ENCODE measurements around the gene GNAO1.

GRCh38 chr16:56399486-56399885, 208.2 kb downstream of the GNAO1 start:
- TF ChIP-seq, protein P1, sequence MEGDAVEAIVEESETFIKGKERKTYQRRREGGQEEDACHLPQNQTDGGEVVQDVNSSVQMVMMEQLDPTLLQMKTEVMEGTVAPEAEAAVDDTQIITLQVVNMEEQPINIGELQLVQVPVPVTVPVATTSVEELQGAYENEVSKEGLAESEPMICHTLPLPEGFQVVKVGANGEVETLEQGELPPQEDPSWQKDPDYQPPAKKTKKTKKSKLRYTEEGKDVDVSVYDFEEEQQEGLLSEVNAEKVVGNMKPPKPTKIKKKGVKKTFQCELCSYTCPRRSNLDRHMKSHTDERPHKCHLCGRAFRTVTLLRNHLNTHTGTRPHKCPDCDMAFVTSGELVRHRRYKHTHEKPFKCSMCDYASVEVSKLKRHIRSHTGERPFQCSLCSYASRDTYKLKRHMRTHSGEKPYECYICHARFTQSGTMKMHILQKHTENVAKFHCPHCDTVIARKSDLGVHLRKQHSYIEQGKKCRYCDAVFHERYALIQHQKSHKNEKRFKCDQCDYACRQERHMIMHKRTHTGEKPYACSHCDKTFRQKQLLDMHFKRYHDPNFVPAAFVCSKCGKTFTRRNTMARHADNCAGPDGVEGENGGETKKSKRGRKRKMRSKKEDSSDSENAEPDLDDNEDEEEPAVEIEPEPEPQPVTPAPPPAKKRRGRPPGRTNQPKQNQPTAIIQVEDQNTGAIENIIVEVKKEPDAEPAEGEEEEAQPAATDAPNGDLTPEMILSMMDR (IDR thresholded peaks at IDR 0.05; ENCODE audit: poor library complexity, severe bottlenecking): no peak
- TF ChIP-seq EP300 (conservative IDR thresholded peaks at IDR 0.05; ENCODE audit: poor library complexity, severe bottlenecking) (no peak), POLR2AphosphoS5 (IDR thresholded peaks at IDR 0.05) (no peak), RAD21 (conservative IDR thresholded peaks at IDR 0.05) (no peak), EZH2 (IDR thresholded peaks at IDR 0.05; ENCODE audit: borderline replicate concordance, insufficient read depth, low read length, poor library complexity, severe bottlenecking) (no peak), TAF1 (IDR thresholded peaks at IDR 0.05; ENCODE audit: low read depth) (no peak)
- TF ChIP-seq, protein P2, sequence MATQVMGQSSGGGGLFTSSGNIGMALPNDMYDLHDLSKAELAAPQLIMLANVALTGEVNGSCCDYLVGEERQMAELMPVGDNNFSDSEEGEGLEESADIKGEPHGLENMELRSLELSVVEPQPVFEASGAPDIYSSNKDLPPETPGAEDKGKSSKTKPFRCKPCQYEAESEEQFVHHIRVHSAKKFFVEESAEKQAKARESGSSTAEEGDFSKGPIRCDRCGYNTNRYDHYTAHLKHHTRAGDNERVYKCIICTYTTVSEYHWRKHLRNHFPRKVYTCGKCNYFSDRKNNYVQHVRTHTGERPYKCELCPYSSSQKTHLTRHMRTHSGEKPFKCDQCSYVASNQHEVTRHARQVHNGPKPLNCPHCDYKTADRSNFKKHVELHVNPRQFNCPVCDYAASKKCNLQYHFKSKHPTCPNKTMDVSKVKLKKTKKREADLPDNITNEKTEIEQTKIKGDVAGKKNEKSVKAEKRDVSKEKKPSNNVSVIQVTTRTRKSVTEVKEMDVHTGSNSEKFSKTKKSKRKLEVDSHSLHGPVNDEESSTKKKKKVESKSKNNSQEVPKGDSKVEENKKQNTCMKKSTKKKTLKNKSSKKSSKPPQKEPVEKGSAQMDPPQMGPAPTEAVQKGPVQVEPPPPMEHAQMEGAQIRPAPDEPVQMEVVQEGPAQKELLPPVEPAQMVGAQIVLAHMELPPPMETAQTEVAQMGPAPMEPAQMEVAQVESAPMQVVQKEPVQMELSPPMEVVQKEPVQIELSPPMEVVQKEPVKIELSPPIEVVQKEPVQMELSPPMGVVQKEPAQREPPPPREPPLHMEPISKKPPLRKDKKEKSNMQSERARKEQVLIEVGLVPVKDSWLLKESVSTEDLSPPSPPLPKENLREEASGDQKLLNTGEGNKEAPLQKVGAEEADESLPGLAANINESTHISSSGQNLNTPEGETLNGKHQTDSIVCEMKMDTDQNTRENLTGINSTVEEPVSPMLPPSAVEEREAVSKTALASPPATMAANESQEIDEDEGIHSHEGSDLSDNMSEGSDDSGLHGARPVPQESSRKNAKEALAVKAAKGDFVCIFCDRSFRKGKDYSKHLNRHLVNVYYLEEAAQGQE (IDR thresholded peaks at IDR 0.05; ENCODE audit: borderline replicate concordance): no peak
